Measurements from ENCODE around the gene IFIT1B.

IFIT1B gene

GRCh38 chr10:89374713-89375141, 3.1 kb upstream of the IFIT1B start:
- no peak for DNase-seq (ENCODE audit: low spot score)
- in situ Hi-C loops (cut with MboI; ENCODE audit: low sequenced_read_pairs, unreplicated experiment), result no loop called here
- TF ChIP-seq CTCF (IDR thresholded peaks at IDR 0.05; ENCODE audit: borderline replicate concordance, control extremely low read depth, extremely low read depth, insufficient read depth, missing control alignments), result no peak

- no peak for TF ChIP-seq CTCF (IDR thresholded peaks at IDR 0.05; ENCODE audit: borderline replicate concordance, control extremely low read depth, extremely low read depth, insufficient read depth, missing control alignments)
- in situ Hi-C loops (cut with MboI; ENCODE audit: low sequenced_read_pairs, unreplicated experiment), result no loop called here
- DNase-seq (ENCODE audit: low spot score), result no peak
Measured at GRCh38 chr10:89379103-89379502, 1.2 kb downstream of the IFIT1B start.

GRCh38 chr10:89382757-89383156, 4.9 kb downstream of the IFIT1B start:
- TF ChIP-seq CTCF (IDR thresholded peaks at IDR 0.05; ENCODE audit: borderline replicate concordance, control extremely low read depth, extremely low read depth, insufficient read depth, missing control alignments), result no peak
- no peak for DNase-seq (ENCODE audit: low spot score)
- in situ Hi-C loops (cut with MboI; ENCODE audit: low sequenced_read_pairs, unreplicated experiment), result loop anchor here (10.0 kb wide), 1 partner anchor 108 kb away; no protein-coding TSS in a partner anchor

GRCh38 chr10:89384474-89385340, 6.9 kb downstream of the IFIT1B start:
- DNase-seq (ENCODE audit: low spot score), result no peak
- in situ Hi-C loops (cut with MboI; ENCODE audit: low sequenced_read_pairs, unreplicated experiment), result loop anchor here (10.0 kb wide), 1 partner anchor 110 kb away; no protein-coding TSS in a partner anchor
- no peak for TF ChIP-seq CTCF (IDR thresholded peaks at IDR 0.05; ENCODE audit: borderline replicate concordance, control extremely low read depth, extremely low read depth, insufficient read depth, missing control alignments)

- DNase-seq (ENCODE audit: low spot score), result no peak
- in situ Hi-C loops (cut with MboI; ENCODE audit: low sequenced_read_pairs, unreplicated experiment), result loop anchor here (10.0 kb wide), 1 partner anchor 114 kb away; no protein-coding TSS in a partner anchor
Measured at GRCh38 chr10:89388806-89389205, 10.9 kb downstream of the IFIT1B start.

GRCh38 chr10:89389254-89389653, 11.4 kb downstream of the IFIT1B start:
- in situ Hi-C loops (cut with MboI; ENCODE audit: low sequenced_read_pairs, unreplicated experiment), result loop anchor here (10.0 kb wide), 1 partner anchor 114 kb away; no protein-coding TSS in a partner anchor
- peak; percentile 32 for DNase-seq (ENCODE audit: low spot score)

More at GRCh38 chr10:89388806-89389205, 10.9 kb downstream of the IFIT1B start:
- TF ChIP-seq CTCF (IDR thresholded peaks at IDR 0.05; ENCODE audit: borderline replicate concordance, control extremely low read depth, extremely low read depth, insufficient read depth, missing control alignments), result no peak

More at GRCh38 chr10:89389254-89389653, 11.4 kb downstream of the IFIT1B start:
- TF ChIP-seq CTCF (IDR thresholded peaks at IDR 0.05; ENCODE audit: borderline replicate concordance, control extremely low read depth, extremely low read depth, insufficient read depth, missing control alignments), result no peak
